HepG2 (cell line): ENCODE data around the gene PRXL2B.

Experiments used
- SP1 ChIP-seq, 2 experiments: fragments of 450-650 bp in 1 of 2; sonication (generic) in 1 of 2; formaldehyde crosslinking in 1 of 2; IDR thresholded peaks; 2 replicates each; pipeline versions ENCODE4 v1.4.0 to v1.6.1; 2016 to 2020; ENCODE audit warnings: missing genetic modification reagents in 1 of 2
- ZNF367 ChIP-seq: sonication (generic); formaldehyde crosslinking; IDR thresholded peaks from 2 replicates; pipeline ENCODE4 v1.4.0; 2020; ENCODE audit warnings: missing genetic modification reagents, borderline replicate concordance

- TF ChIP-seq SP1 (IDR thresholded peaks at IDR 0.05) (no peak), SP1 (CRISPR knock-in tag; IDR thresholded peaks at IDR 0.05) (no peak), ZNF367 (CRISPR knock-in tag) (no peak)
These were observed 50.2 kb downstream of the PRXL2B start for GRCh38 chr1:2636733-2637132.
